Measurements from ENCODE around the gene KLF11. TPM values are rescaled to one million over a fixed set of nuclear protein-coding genes. Genes with fewer than 3 reads are reported as not detected.

The KLF11 gene
- polyA plus RNA-seq, 1 of the 3 experiments (the other 2 are of a cell fraction), result 9.5 TPM

GRCh38 chr2:10046931-10047330, 3.6 kb downstream of the KLF11 start:
- Histone ChIP-seq H3K27ac (ENCODE audit: low read depth in 2 of 2, low read length in 1 of 2) (no peak overlapping the region; a peak in 1 of 4 replicates), H3K9me2 (no peaks in the 10 kb centered on the region), H3K79me2 (ENCODE audit: insufficient read depth) (peaks cover 34% of the 10 kb centered on the region; the same call in 1 of the 2 replicates), H3K4me3 (ENCODE audit: low read depth in 2 of 2, low read length in 1 of 2) (no peak overlapping the region), H3K4me2 (no peak overlapping the region), H3K27me3 (ENCODE audit: insufficient read depth) (no peaks in the 10 kb centered on the region), H3K4me1 (ENCODE audit: control insufficient read depth in 1 of 2, insufficient read depth in 2 of 2, low read depth in 1 of 2, low read length in 1 of 2) (peaks cover 6 to 22% of the 10 kb centered on the region in 2 experiments; a peak in 1 of 4 replicates), H3F3A (replicated peaks; ENCODE audit: insufficient read depth) (peaks cover 17% of the 10 kb centered on the region), H3K9me3 (no peaks in the 10 kb centered on the region), H2AFZ (ENCODE audit: low read depth) (no peak overlapping the region), H3K36me3 (replicated peaks in 1 of 2; ENCODE audit: control insufficient read depth in 1 of 2, insufficient read depth in 2 of 2, low read length in 1 of 2) (peaks cover 11 to 21% of the 10 kb centered on the region in 2 experiments), H3K9ac (no peak overlapping the region), H4K20me1 (ENCODE audit: insufficient read depth) (peaks cover 35% of the 10 kb centered on the region)
- ChIA-PET POLR2A (no interaction called here), CTCF (interaction anchor here (0.8 to 13.0 kb wide), 20 partner anchors 8 to 612 kb away, joined by 3 to 357 read pairs (median 6); partner anchors contain the start of gene TAF1B)
- TF ChIP-seq FOSL2 (IDR thresholded peaks at IDR 0.05; ENCODE audit: borderline replicate concordance, low read depth), result no peak
- no peak for TF ChIP-seq MEF2A (IDR thresholded peaks at IDR 0.05; ENCODE audit: borderline replicate concordance, low read depth)
- TF ChIP-seq FOXM1 (IDR thresholded peaks at IDR 0.05; ENCODE audit: low read depth), result no peak
- TF ChIP-seq IRF3 (IDR thresholded peaks at IDR 0.05; ENCODE audit: low read depth, low read length), result no peak
- no peak for TF ChIP-seq FOXJ3 (CRISPR knock-in tag; IDR thresholded peaks at IDR 0.05)
- TF ChIP-seq NRF1 (IDR thresholded peaks at IDR 0.05; ENCODE audit: low read depth, low read length), result no peak
- no peak for TF ChIP-seq POLR2AphosphoS5 (IDR thresholded peaks at IDR 0.05; ENCODE audit: low read depth, low read length)
- TF ChIP-seq SMC3 (IDR thresholded peaks at IDR 0.05; ENCODE audit: low read depth, low read length), result no peak
- no peak for TF ChIP-seq EP300 (IDR thresholded peaks at IDR 0.05; ENCODE audit: borderline replicate concordance in 1 of 2, low read depth in 1 of 2, low read length in 1 of 2)
- TF ChIP-seq RAD21 (IDR thresholded peaks at IDR 0.05; ENCODE audit: low read length), result no peak
- no peak for TF ChIP-seq ELF1 (IDR thresholded peaks at IDR 0.05)
- TF ChIP-seq RCOR1 (IDR thresholded peaks at IDR 0.05; ENCODE audit: low read length), result no peak
- no peak for TF ChIP-seq YY1 (IDR thresholded peaks at IDR 0.05; ENCODE audit: low read depth)
- no peak for TF ChIP-seq PBX3 (IDR thresholded peaks at IDR 0.05)
- no peak for TF ChIP-seq REST (IDR thresholded peaks at IDR 0.05; ENCODE audit: low read depth, low read length)
- TF ChIP-seq USF2 (IDR thresholded peaks at IDR 0.05; ENCODE audit: borderline replicate concordance, low read depth, low read length), result no peak
- TF ChIP-seq RXRA (IDR thresholded peaks at IDR 0.05; ENCODE audit: borderline replicate concordance, low read depth), result no peak
- no peak for TF ChIP-seq CTCF (IDR thresholded peaks at IDR 0.05)
- no peak for DNase-seq
- WGBS (ENCODE audit: low lambda C conversion rate), result 91% methylated on average over 7 of the region's 7 CpGs
